SH-SY5Y (cell line): Measurements from ENCODE around the gene NAT14.

Experiments
- GATA2 ChIP-seq: IDR thresholded peaks from 2 replicates; pipeline ENCODE4 v1.6.1; 2011; ENCODE audit warnings: mild to moderate bottlenecking, low read depth, low read length
- GATA3 ChIP-seq: IDR thresholded peaks from 2 replicates; pipeline ENCODE4 v1.6.1; 2011; ENCODE audit warnings: low read depth, mild to moderate bottlenecking, low read length, moderate library complexity

- TF ChIP-seq GATA3 (no peak), GATA2 (no peak)
Observed at GRCh38 chr19:55497763-55498162, 12.8 kb downstream of the NAT14 start.
